Activated CD4-positive, alpha-beta T cell treated with anti-CD3 and anti-CD28 coated beads, Interleukin-2, amount 50 U/mL, for 16 hours (primary cell): ENCODE measurements around the gene CXCL14.

Source experiments
- DNase-seq: peaks from one replicate; pipeline ENCODE4 v3.0.0-alpha.2; 2020

Gene CXCL14

DNA sequence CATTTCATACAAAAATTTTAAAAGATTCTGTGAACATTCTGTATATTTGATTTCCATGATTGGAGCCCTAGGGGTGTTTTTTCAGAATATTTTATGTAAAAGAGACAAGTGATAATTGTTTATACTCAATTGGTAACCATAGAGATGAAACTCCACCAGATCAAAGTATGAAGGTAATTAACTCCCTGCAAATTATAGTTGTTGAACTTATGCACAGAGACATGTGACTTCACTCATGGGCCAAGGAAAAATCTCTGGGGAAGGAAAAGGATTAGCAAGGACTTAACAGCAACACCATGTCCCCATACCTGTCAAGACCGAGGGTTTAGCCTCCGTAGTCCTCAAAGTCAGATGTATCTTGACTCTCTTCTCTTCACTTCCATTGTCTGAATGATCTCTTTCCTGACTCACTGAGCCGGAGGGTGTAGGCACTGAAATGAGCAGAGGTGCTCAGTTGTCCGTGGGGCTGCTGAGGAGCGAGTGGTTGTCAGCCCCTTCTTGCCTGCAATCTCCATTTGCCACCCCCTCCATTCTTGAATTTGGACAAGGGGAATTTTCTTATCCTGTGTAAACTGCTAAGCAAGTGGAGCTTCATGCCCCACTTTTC lies 17.5 kb upstream of the CXCL14 start:
- no peak for DNase-seq

DNA sequence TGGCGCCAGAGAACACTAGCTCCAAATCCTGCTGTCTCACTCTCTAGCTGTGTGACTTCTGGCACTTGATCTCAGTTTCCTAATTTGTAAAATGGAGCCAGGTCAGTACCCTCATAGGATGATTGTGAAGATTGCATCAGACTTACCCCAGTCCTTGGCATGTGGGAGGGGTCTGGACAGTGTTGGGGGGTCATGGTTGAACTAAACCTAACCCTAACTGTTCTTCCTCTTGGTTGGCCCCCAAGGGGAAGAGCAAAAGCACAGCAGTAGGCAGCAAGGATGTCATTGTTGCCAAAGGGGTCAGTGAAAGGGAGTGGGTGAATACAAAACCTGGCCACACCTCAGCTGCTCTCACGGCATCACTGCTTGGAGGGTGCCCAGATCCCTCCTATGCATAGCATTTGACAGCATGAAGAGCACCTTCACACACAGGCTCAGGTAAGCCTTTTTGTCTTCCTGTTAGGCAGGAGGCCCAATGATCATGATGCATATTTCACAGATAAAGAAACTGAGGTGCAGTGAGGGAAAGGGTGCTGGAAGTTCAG lies 15.7 kb upstream of the CXCL14 start:
- DNase-seq = no peak

- no peak for DNase-seq
Measured at GRCh38 chr5:135593886-135594285, 15.1 kb upstream of the CXCL14 start.

DNA sequence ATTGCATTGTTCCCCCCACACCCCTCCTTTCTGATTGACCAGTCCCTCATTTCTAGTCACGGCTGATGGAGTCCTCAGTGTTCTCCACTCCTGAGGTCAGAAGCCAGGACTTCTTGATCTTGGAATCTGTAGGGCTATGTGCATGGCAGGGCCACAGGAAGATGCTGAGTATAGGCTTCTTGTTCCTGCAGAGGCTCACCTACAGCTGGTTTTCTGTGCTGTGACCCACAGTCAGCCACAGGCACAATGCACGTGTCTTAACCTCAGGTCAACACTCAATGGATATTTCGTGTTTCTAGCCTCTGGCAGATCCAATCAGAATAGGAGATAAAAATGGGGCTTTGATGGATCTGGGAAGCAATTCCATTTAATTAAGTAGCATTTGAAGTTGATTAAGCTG lies 14.3 kb upstream of the CXCL14 start:
- no peak for DNase-seq

DNA sequence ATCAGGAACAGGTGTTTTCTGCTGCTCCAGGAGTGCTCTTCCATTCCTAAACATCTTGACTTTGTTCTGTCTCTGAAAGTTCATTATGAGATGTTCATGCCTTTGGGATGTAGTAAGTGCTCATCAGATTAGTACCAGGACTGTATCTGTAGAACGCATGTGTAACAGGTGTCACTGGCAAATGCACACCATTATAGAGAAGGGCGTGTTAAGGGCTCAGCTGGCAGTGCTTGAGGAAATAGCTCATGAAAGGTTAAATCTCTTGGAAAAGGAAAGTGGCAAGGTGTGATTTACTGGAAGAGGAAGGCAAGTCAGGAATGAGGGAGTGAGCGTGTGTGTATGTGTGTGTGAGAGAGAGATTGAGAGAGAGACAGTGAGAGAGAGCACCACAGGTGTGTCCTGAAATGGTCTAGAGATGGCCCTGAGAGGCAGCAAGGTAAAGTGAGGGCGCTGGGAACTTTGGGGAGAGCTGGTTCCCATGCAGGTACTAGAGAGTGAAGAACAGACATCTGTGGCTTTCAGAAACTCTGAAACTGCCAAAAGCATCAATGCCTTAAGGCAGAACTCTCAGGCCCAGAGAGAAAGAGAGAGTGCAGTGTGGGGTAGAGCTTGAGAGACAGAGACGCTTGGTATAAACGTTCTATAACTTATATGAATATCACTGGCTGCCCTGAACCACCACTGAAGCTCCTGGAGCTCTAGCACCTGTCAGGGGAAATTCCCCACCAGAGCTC lies 13.7 kb upstream of the CXCL14 start:
- no peak for DNase-seq

DNA sequence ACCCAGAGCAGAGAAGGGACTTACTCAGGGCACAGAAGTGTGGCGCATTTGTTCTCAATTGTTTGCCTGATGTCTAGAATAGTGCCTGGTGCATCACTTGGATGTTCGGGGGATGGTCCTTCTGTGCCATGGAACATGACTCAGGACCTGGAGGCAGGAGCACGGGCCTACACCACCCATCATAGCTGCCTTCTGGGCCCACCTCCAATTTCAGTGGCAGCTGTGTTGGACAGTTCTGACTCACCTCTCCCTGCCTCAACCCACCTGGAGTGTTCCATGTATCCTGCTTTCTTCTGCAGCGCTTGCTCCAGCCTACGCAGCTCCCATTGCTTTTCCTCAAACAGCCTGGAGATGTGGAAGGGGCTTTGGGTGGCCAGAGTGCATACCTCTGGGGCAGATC lies 12.5 kb upstream of the CXCL14 start:
- DNase-seq = no peak

DNA sequence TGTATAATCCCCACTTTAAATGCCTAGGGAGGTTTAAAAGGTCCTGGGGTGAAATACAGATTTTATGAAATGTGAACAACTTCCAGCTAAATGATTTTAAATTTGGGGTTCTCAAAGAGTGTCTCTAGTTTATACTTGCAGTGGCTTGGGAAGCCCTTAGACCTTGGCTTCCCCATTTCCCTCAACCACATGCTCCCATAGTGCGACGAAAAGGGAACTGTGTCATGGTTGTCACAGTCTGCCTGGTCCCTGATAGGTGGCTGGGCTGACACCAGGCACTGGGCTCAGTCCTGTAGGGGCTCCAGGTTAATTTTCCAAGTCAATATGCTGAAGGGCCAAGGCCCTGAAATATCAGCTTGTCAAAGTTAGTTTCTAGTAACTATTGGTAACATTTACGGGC lies 10.4 kb upstream of the CXCL14 start:
- DNase-seq = no peak

- DNase-seq = no peak
Measured at GRCh38 chr5:135587721-135588663, 9.2 kb upstream of the CXCL14 start.

DNA sequence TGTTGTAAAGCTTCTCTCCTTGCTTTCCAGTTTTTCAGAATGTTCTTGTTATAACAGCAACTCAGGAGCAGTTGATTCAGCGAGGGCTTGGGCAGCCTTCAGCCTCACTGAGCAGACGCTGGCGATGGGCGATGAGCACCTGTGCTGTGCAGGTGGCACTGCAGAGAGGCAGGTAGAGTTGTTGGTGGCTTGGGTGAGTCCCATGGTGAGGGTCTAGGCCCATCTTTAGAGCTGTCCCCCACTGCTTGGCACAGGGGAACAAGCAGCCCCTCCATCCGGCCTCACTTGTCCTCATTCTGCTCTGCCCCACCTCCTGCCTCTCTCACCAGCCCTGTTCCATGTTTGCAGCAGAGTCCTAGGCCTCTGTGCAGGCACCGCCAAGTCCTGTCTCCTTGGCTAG lies 6.1 kb upstream of the CXCL14 start:
- no peak for DNase-seq

DNA sequence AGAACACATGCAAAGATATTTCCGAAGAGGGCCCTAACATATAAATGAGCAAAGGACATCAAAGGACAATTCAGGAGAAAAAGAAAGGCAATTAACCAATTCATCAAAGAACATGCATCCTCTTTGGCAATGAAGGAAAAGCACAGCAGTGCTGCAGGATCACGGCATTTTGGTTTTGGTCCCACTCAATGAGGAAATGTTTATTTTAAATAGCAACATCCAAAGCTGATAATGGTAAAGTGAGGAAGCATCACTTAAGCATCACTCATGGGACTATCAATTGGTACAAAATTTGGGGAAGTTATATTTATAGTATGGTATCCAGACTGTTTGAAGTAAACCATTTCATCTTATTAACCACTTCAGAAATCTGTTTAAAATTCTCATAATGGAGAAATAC lies 5.5 kb upstream of the CXCL14 start:
- no peak for DNase-seq

DNA sequence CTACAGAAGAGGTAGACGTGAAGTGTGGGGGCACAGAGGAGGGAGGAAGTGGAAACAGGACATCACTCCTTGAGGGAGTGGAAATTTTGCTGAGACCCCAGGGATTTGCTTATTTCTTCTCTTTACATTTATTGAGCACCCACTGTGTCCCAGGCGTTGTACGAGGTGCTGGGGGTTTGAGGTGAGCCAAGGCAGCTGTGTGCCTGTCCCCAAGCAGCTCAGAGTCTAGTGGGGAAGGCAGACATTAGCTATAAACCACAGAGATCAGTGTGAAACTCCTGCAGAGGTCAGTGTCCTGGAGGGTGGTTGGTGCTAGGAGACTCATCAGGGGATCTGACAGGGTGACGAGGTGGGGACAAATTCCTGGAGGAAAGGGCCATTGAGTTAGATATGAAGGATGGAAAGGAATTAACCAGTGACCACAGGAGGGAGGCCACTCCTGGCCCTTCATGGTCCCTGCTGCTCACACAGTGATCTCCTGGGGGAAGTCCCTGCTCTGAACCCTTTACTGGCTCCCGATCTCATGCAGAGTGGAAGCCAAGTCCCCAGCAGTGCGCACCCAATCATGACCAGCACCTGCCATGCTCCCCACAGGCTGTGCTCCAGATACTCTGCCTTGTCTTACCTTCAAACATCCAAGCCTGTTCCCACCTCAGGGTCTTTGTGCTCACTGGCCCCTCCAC lies 3.4 kb upstream of the CXCL14 start:
- no peak for DNase-seq

DNA sequence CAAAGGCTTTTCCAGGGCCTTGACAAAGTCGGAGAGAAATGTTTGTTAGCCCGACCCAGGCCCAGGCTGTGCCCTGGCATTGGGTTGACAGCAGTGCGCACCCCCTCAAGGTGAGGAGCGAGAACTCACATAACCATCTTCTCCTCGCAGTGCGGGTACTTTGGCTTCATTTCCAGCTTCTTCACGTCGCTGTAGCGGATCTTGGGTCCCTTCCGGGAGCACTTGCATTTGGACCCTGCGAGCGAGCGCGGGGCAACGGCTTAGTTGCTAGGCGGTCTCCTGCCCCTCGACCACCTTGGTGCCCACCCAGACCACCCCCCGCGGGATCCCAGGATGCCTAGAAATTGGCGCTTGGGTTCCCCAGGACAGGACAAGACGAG lies 496 bp downstream of the CXCL14 start:
- DNase-seq = no peak

- no peak for DNase-seq
Measured at GRCh38 chr5:135577421-135577820, 1.4 kb downstream of the CXCL14 start.

- no peak for DNase-seq
Measured at GRCh38 chr5:135576075-135576599, 2.7 kb downstream of the CXCL14 start.

DNA sequence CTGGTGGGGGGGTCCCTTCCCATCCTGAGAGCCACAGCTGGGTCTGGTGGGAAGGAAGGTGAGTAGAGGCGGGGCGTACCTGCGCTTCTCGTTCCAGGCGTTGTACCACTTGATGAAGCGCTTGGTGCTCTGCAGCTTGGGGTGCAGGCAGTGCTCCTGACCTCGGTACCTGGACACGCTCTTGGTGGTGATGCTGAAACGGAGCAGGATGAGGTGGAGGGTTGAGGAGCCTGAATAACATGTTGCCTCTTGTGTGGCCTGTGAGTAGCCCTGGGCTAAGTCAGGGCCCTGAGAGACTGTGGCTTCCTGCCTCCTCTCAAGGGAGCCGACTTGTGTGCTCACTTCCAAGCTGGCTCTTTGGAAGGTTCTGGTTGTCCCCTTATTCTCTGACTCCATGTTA lies 4.3 kb downstream of the CXCL14 start:
- no peak for DNase-seq

GRCh38 chr5:135571902-135572301 lies 6.9 kb downstream of the CXCL14 start:
- no peak for DNase-seq

GRCh38 chr5:135571066-135571609 lies 7.7 kb downstream of the CXCL14 start:
- no peak for DNase-seq

- DNase-seq = no peak
Measured at GRCh38 chr5:135570453-135570764, 8.4 kb downstream of the CXCL14 start.

DNA sequence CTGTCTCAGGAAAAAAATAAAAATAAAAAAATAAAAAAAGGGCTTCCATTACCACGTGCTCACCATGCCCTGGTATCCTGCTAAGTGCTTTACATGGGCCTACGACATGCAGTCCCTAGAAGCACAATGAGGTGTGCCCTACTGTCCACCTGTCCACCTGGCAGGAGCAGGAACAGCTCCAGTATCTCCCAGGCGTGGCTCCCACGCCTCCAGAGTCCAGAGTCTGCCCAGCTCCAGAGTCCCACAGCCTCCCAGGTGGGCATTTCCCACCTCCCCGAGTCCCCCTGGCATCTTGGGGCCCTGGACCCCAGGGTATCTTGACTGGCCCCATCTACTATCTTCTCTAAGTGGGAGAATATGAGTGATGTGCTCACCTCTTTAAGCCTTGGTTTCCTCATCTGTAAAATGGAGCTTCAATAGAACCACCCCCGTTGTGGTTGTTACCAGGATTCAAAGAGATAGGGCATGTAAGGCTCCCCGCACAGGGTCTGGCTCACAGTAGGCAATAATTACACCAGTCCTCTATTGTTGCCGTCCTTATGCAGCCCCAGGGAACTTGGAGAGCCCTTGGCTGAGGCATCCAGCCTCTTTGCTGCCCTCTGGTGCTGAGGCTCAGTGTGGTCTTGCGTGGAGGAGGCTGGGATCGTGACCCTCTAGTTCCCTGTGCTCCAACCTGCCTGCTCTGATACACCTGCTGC lies 8.9 kb downstream of the CXCL14 start:
- DNase-seq = peak; percentile 5

DNA sequence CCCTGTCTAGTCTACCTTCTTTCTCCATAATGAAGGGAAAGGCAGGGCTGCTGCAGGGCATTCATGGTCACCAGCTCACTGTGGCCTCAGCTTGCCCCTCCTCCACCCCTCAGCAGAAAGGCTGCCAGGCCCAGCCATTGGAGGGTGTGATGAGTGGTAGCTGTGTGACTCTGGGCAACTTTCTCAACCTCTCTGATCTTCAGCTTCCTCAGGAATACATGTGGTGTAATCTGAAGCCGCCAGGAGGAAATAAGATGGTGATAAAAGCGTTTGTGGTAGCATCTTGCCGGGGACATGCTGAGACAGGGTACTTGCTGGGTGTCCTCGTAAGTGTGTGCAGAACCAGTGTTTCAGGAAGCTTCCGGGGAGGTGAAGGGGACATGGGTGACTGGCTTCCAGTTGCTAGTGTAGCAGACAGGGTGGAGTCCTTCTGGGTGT lies 9.8 kb downstream of the CXCL14 start:
- no peak for DNase-seq

DNA sequence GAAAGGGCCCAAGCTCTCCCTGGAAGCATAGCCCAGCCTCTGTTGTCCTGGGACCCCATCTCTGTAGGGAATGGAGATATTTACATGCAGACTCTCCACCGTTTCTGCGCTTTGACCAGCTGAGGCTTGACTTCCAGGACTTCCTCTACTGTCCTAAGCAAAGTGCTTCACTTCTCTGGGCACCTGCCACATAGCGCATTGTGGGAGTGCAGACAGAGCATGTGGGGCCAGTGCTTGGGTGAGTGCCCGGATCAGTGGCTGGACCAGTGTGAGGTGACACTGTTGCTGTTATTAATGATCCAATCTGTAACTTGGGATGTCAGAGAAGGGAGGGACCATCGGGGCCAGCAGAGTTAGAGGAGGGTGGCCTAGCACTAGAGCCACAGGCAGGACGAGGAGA lies 10.5 kb downstream of the CXCL14 start:
- DNase-seq = no peak

GRCh38 chr5:135567661-135568060 lies 11.1 kb downstream of the CXCL14 start:
- DNase-seq = no peak
